ENCODE data around the gene HSD11B1L.
"Not testable (repeated sequence)": the region's sequence is repeated elsewhere in the genome, so short reads cannot be mapped to it uniquely, and the experiment has no call there.

HSD11B1L gene

DNA sequence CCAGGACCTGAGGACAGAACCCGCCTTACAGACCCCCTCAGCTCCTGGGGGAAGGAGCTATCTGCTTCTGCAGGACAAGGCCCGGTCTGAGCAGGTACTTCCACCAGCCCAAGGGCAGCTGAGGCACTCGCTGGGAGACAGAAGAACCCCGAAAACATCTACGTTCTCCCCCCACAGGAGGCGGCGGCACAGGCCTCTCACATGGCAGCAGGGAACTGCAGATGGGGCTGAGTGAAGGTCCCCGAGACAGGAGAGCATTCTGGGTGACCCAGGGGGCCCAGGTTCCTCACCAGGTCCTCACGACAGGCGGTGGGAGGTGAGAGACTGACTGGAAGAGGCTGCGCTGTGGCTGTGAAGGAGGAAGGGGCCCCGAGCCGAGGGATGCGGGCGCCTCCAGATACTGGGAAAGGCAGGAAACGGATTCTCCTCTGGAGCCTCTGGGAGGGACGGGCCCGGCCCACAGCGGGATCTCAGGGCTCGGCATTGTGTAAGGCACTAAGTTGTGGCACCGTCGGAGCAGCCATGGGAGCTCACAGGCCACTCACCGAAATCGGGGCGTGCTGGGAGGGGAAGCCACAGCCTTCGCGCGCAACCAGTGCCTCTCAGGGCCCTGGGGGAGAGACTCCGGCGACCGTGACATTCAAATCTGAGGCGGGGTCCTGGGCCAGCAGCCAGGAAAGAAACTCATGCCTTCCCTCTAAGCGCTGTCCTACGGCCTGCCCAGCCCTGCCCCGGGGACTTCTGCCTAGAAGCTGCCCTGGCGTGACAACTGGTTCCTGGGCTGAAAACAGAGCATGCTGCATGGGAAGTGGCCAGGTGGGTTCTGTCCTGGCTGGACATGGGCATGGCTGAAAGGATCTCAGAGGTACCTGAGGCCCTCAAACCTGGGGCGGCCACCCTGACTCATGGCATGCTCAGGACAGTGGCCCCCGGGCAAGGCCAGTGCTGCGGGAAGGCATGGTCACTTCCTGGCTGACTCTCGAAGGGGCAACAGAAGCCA lies 23.3 kb downstream of the HSD11B1L start:
- no peak for DNase-seq

- no peak for DNase-seq
Measured at GRCh38 chr19:5705552-5705951, 24.7 kb downstream of the HSD11B1L start.

- no peak for DNase-seq
Measured at GRCh38 chr19:5706876-5707573, 26.2 kb downstream of the HSD11B1L start.

DNA sequence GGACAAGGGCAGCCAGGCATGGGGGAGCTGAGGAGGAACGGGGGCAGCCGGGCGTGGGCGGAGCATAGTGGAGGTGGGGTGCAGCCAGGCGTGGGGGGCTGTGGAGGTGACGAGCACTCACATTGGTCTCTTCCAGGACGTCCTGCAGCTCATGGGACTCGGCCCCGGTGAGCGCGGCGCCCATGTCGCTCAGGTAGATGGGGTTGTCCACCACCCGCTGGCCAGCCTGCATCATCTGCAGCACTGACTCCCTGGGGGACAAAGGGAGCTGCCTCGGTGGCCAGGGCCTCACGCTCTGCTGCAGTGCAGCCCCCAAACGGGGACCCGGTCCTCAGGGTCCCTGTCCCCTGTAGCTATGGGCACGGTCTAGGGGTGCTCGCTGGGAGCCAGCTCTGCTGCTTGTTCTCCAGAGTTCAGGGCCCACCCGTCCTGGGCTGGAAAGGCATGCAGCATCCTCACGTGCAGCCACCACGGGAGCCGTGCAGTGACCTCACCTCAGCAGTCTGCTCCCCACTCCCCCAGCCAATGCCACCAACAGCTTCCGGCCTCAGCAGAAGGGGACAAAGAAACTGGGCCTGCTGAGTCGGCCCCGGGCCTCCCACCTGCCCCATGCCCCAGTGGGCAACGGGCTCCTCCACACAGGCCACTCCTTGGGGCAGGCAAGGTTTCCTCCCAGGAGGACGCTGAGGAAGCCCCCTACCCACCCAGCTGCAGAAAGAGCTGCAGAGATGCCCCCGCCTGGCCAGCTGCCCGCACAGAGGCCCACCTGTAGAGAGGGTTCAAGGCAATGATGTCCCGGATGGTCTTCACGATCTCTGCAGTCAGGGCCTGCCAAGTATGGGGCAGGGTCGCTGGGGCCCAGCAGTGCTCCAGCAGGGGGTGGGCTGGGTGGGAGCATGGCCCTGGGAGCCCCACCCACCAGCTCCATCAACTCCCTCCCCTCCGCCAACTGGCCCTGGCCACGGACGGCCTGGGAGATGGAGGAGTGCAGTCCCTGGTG lies 27.0 kb downstream of the HSD11B1L start:
- no peak for DNase-seq

DNA sequence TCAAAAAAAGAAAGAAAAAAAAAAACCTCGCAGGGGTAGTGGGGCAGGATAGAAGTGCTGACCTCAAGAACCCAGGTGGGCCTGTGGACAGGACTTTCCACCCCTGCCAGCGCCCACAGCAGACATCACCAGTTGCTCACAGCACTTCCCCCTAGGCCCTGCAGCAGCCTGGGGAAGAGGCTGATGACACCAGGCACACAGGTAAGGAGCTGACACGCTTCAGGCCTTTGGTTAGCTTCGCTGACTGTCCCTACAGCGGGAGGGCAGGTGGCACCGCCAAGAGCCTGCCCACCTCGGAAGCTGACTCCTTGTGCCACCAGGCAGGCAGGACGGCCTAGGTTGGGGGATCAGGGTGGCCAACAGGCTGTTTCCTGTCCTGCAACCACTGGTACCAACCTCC lies 30.2 kb downstream of the HSD11B1L start:
- DNase-seq, result no peak

- no peak for DNase-seq
Measured at GRCh38 chr19:5711713-5712161, 30.9 kb downstream of the HSD11B1L start.

DNA sequence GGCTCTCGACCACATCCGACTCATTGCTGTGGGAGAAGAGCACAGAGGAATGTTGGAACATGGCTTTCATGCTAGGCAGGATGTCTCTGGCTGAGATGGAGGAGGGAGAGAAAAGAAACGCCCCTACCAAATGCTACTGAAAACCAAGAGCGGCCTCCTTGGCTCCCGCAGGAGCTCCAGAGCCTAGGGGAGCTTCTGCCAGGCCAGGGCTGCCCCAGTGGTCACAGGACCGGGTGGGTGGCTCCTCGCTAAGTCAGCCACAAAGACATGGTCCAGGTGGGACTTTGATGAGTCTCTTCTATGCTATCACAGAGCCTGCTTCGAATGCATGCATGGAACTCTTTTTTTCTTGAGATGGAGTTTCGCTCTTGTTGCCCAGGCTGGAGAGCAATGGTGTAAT lies 32.4 kb downstream of the HSD11B1L start:
- no peak for DNase-seq

- DNase-seq, result no peak
Measured at GRCh38 chr19:5714816-5715215, 34.0 kb downstream of the HSD11B1L start.

DNA sequence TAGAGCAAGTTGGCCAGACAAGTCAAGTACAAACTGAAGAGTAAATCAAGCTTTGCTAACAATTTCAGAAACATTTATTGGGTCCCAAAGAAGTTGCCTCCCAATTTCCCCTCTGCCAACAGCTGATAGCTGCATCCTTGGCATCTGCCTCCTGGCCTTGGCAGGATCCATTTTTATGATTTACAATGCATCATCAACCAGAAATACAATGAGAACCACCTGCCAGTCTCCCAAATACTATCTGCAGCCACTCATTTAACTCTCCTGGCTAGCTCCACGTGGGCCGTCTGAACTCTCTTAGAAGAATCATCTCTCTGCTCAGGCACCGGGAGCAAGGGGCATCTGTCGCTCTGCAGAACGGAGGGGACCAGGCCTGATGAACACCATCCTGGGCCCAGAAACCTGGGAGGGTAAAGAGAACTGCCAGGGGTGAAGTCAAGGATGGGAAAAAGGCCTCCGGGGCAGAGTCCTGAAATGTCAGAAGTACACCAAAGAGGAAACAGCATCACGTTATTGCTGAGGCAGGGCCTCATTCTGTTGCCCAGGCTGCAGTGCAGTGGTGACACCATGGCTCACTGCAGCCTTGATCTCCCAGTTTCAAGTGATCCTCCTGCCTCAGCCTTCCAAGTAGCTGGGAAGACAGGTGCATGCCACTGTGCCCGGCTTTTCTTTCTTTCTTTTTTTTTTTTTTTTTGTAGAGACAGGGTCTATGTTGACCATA lies 36.5 kb downstream of the HSD11B1L start:
- no peak for DNase-seq

- DNase-seq, result no peak
Measured at GRCh38 chr19:5718037-5718578, 37.3 kb downstream of the HSD11B1L start.

GRCh38 chr19:5718579-5719273 lies 37.9 kb downstream of the HSD11B1L start:
- DNase-seq, result peak; percentile 90

GRCh38 chr19:5719274-5719960 lies 38.6 kb downstream of the HSD11B1L start:
- no peak for DNase-seq

- DNase-seq, result peak; percentile 99
Measured at GRCh38 chr19:5719961-5720790, 39.3 kb downstream of the HSD11B1L start, which contains the start of the genes CATSPERD and LONP1. CATSPERD (plus strand) TSS chr19:5720637; CDS start chr19:5720738, 101 bp downstream. LONP1 (minus strand) TSS chr19:5720146; CDS start chr19:5720132, 14 bp downstream.

- DNase-seq, result no peak
Measured at GRCh38 chr19:5727453-5728050, 46.7 kb downstream of the HSD11B1L start.

DNA sequence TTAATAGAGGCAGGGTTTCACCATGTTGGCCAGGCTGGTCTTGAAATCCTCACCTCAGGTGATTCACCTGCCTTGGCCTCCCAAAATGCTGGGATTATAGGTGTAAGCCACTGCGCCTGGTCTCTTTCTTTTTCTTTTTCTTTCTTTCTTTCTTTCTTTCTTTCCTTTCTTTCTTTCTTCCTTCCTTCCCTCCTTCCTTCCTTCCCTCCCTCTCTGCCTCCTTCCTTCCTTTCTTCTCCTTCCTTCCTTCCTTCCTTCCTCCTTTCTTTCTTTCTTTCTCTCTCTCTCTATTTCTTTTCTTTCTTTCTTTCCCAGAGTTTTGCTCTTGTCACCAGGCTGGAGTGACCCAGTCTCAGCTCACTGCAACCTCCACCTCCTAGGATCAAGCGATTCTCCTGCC lies 52.3 kb downstream of the HSD11B1L start:
- DNase-seq, result not testable (repeated sequence)

All from activated CD4-positive, alpha-beta T cell treated with anti-CD3 and anti-CD28 coated beads, Interleukin-10, Interleukin-2, amounts not matched to agents 100 ng/mL and 50 ng/mL, durations not matched to agents 16 hours and 8 hours (primary cell).